Adrenal gland (tissue), 12 donors: ENCODE results near the gene FOLH1. TPM values are rescaled to one million over a fixed set of nuclear protein-coding genes. Genes with fewer than 3 reads are reported as not detected.
"Not testable (repeated sequence)": the region's sequence is repeated elsewhere in the genome, so short reads cannot be mapped to it uniquely, and the experiment has no call there.

Source experiments
- DNase-seq, 7 donors: peaks; one replicate each; pipeline ENCODE4 v3.0.0-alpha.2; 2019 to 2020
- H3K27ac ChIP-seq, 5 donors: fragments of 200-600 bp; sonication (generic) in 4 of 5; 1 replicate in 3 of 5; 2 replicates in 2 of 5; pipeline versions ENCODE4 v1.5.1 to v1.8.0; 2016 to 2020; ENCODE audit warnings: mild to moderate bottlenecking in 1 of 5
- H3K27me3 ChIP-seq: fragments of 200-600 bp; 2 replicates; pipeline ENCODE4 v1.8.0; 2021
- H3K36me3 ChIP-seq, 2 donors: fragments of 200-600 bp; replicated peaks in 1 of 2; 1 replicate in 1 of 2; 2 replicates in 1 of 2; pipeline versions ENCODE4 v1.5.1 to v1.8.0; 2018 to 2022
- H3K4me1 ChIP-seq, 2 donors: fragments of 200-600 bp; replicated peaks in 1 of 2; 1 replicate in 1 of 2; 2 replicates in 1 of 2; pipeline versions ENCODE4 v1.5.1 to v1.8.0; 2018 to 2021
- H3K4me3 ChIP-seq, 4 donors: fragments of 200-600 bp; sonication (generic) in 3 of 4; one replicate each; pipeline ENCODE4 v1.5.1; 2016 to 2018
- H3K9me3 ChIP-seq, 3 donors: fragments of 200-600 bp; sonication (generic) in 1 of 3; replicated peaks in 1 of 3; 1 replicate in 2 of 3; 2 replicates in 1 of 3; pipeline versions ENCODE4 v1.5.1 to v1.8.0; 2016 to 2021
- POLR2A ChIP-seq, 2 donors: fragments of 450-650 bp; IDR thresholded peaks; one replicate each; pipeline ENCODE4 v1.6.1; 2017; ENCODE audit warnings: antibody characterized with exemption in 2 of 2, mild to moderate bottlenecking in 2 of 2, moderate library complexity in 1 of 2
- whole genome bisulfite sequencing, 4 donors: extraction: QIAGEN DNeasy Blood & Tissue Kit in 2 of 4; methylation state at CpG; one replicate each; pipeline versions ENCODE4 v1.1.5 to v1.1.7; 2013 to 2017; 5-methylcytosine and 5-hydroxymethylcytosine counted together
- intact Hi-C, 2 donors: fragments of 100-400 bp; cut with DNase I; formaldehyde crosslinking; loops; one replicate each; pipeline versions ENCODE4 v1.14.1 to v1.15.0; 2022 to 2023
- polyA plus RNA-seq, 3 donors: library from polyadenylated mRNA; stranded (reverse); fragments of 200-250 nt in 2 of 3; fragments of 350-450 nt in 1 of 3; fragmentation: Illumina TruSeq in 1 of 3; extraction: RNeasy Lipid Tissue Mini Kit (QIAGEN cat#74804) in 1 of 3; gene quantifications; one replicate each; pipeline ENCODE4 v1.2.3, GENCODE V29; 2013 to 2014
- total RNA-seq, 9 donors: library from RNA; depleted of rRNA in 4 of 9; stranded (reverse); fragments of >200 nt in 4 of 9; fragments of 120-200 nt in 1 of 9; fragmentation: NEBNext Ultra II Directional in 1 of 9; extraction: Animal tissue kit (Norgen Biotek cat#: 25700) in 1 of 9; gene quantifications; one replicate each; pipeline versions ENCODE4 v1.1.0 to v1.2.4, GENCODE V29; 2013 to 2023
- TF ChIP-seq, protein P1 (sequence below), 6 experiments: fragments of 450-650 bp in 4 of 6; fragments of 200-600 bp in 2 of 6; sonication (generic) in 1 of 6; IDR thresholded peaks; 1 replicate in 5 of 6; 2 replicates in 1 of 6; pipeline versions ENCODE4 v1.5.1 to v1.8.0; 2016 to 2021; ENCODE audit warnings: antibody characterized with exemption in 6 of 6, mild to moderate bottlenecking in 2 of 6, moderate library complexity in 1 of 6
- donor health status: healthy with polysubstance abuse.
- donor health status: Bipolar disorder and iron deficiency.
- donor health status: DM: yes; HTN: yes; CAD: no.
- donor health status: DM: no; HTN: no; CAD: no.
- donor health status: DM: no; HTN: no; CAD: no.
- donor health status: DM: yes; HTN: yes; CAD: no.

FOLH1 gene
- total and polyA plus RNA-seq, 12 donors, result 0.28 to 3.9 (median 0.64) TPM; not detected in 1

DNA sequence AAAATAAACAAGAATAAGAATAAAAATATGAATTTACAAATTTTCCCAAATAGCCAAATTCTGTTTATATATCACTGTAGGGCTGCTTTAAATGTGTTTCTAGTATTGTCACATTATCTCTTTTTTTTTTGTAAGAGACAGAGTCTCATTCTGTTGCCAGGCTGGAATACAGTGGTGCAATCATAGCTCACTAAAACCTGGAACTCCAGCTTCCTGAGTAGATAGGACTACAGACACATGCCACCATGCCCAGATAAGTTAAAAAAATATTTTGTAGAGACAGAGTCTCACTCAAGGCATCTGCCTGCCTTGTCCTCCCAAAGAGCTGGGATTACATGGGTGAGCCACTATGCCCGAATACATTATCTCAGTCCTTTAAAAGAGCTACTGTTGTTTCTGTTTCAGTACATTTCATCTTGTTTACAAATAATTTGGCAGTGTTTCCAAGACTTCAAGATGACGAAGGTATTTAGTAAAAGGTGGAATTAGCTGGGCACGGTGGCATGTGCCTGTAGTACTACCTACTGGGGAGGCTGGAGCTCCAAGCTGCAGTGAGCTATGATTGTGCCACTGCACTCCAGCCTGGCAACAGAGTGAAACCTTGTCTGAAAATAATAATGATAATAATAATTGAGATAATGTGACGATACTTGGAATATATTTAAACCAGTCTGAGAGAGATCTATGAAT lies 6.0 kb downstream of the FOLH1 start:
- Histone ChIP-seq H3K4me3 (no peak overlapping the region), H3K4me1 (no peaks in the 10 kb centered on the region), H3K27ac (no peak overlapping the region), H3K36me3 (no peaks in the 10 kb centered on the region), H3K27me3 (no peaks in the 10 kb centered on the region), H3K9me3 (no peaks in the 10 kb centered on the region)
- WGBS, 4 donors, result 73 to 84% (median 78%) methylated on average over 4 of the region's 4 CpGs
- TF ChIP-seq, protein P1, sequence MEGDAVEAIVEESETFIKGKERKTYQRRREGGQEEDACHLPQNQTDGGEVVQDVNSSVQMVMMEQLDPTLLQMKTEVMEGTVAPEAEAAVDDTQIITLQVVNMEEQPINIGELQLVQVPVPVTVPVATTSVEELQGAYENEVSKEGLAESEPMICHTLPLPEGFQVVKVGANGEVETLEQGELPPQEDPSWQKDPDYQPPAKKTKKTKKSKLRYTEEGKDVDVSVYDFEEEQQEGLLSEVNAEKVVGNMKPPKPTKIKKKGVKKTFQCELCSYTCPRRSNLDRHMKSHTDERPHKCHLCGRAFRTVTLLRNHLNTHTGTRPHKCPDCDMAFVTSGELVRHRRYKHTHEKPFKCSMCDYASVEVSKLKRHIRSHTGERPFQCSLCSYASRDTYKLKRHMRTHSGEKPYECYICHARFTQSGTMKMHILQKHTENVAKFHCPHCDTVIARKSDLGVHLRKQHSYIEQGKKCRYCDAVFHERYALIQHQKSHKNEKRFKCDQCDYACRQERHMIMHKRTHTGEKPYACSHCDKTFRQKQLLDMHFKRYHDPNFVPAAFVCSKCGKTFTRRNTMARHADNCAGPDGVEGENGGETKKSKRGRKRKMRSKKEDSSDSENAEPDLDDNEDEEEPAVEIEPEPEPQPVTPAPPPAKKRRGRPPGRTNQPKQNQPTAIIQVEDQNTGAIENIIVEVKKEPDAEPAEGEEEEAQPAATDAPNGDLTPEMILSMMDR (IDR thresholded peaks at IDR 0.05), result no peak
- TF ChIP-seq POLR2A (IDR thresholded peaks at IDR 0.05), result no peak
- intact Hi-C loops, result no loop called here
- no peak for DNase-seq

DNA sequence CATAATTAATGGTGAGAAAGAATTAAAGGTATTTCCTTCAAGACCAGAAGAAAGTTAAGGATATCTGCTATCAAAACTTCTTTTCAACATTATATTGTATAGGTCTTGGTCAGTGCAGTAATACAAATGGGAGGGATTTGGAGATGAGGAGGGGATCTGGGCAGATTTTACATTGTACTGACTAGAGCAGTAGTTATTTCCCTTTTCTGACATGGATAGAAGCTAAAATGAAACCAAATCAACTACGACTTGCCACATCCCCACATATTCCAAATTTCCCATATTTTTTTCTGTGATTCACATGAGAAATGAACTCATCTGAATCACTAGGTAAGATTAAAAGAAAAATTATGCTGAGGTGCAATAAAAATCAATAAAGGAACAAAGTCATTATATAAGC lies 11.6 kb downstream of the FOLH1 start:
- H3K9me3 ChIP-seq, intact Hi-C loops, H3K27me3 ChIP-seq, DNase-seq, H3K27ac ChIP-seq, H3K4me3 ChIP-seq, H3K4me1 ChIP-seq, H3K36me3 ChIP-seq: not testable (repeated sequence)
- 52 to 66% (median 60%) methylated on average over 1 of the region's 1 CpG for WGBS, 4 donors

DNA sequence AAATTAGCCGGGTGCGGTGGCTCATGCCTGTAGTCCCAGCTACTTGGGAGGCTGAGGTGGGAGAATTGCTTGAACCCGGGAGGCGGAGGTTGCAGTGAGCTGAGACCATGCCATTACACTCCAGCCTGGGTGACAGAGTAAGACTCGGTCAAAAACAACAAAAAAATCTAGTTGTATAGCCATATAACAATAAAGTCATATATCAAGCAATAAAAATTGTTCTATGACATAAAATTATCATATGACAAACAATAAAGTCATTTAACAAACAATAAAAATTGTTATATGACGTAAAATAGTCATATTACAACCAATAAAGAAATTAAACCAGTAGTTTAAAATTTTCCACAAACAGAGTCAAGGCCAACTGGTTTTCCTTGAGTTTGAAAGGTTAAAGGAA lies 12.4 kb downstream of the FOLH1 start:
- DNase-seq, intact Hi-C loops, H3K4me1 ChIP-seq, H3K27me3 ChIP-seq, H3K4me3 ChIP-seq, H3K36me3 ChIP-seq, H3K27ac ChIP-seq, H3K9me3 ChIP-seq: not testable (repeated sequence)
- 84 to 85% (median 84%) methylated on average over 6 of the region's 6 CpGs for WGBS, 4 donors

DNA sequence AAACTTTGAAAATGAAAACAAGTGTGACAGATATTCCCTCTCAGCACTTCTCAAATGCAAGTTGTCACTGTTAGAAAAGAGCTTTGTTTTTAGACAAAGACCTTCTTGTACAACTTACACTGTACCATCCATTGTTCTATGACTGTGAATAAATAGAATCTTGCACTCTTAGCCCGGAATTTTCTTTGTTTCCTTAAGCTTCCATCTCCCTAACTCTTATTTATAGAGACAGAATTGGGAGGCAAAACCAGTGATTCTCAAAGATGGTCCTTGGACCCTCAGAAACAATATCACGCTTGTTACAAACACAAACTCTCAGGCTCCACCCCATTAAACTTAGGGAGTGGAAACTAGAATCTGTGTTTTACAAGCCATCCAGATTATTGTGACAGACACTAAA lies 18.1 kb downstream of the FOLH1 start:
- H3K9me3 ChIP-seq, result not testable (repeated sequence)

DNA sequence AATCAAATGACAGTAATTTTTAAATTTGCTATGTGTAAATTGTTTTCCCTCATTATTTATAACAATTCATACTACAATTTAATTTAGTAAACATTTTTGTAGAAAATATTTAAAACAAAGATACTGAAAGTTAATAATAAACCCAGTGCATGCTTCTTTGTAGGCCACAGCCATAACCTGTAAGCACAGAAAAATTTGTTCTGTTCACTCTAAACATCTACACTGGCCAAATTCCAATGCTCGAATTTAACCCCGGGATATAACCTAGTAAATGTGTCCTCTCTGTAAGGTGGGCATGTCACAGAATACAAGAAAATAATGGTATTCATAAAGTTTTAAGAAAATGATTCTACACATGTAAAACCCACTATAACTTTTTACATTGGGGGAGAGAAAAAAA lies 22.2 kb downstream of the FOLH1 start:
- H3K36me3 ChIP-seq, H3K4me1 ChIP-seq, H3K27ac ChIP-seq, H3K27me3 ChIP-seq, H3K9me3 ChIP-seq, intact Hi-C loops, DNase-seq, H3K4me3 ChIP-seq: not testable (repeated sequence)
- 76 to 80% (median 79%) methylated on average over 2 of the region's 2 CpGs for WGBS, 4 donors

More for the DNA sequence above, 18.1 kb downstream of the FOLH1 start:
- DNase-seq, H3K27ac ChIP-seq, H3K4me1 ChIP-seq, intact Hi-C loops, H3K27me3 ChIP-seq, H3K36me3 ChIP-seq, H3K4me3 ChIP-seq: not testable (repeated sequence)
- WGBS, 4 donors, result 52 to 68% (median 60%) methylated on average over 2 of the region's 2 CpGs

DNA sequence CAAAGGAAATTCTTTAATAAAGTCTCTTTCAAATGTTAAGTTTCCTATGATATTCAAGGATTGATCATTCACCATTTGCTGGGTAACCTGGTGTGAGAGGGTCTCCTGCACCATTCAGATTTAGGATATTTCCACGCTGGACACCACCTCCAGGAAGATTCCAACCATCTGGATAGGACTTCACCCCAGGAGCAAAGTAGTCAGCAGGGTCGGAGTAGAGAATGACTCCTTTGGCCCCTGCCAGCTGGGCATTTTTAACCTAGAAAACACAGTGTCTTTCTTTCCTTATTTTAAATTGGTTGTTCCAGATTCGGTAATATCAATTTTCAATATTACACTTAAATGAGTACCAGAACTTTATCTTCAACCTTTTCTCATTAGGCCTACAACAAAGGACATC lies 22.8 kb downstream of the FOLH1 start:
- H3K27me3 ChIP-seq, intact Hi-C loops, H3K36me3 ChIP-seq, H3K4me3 ChIP-seq, H3K9me3 ChIP-seq, H3K4me1 ChIP-seq, H3K27ac ChIP-seq, DNase-seq: not testable (repeated sequence)
- WGBS, 4 donors, result 62 to 93% (median 67%) methylated on average over 3 of the region's 3 CpGs

DNA sequence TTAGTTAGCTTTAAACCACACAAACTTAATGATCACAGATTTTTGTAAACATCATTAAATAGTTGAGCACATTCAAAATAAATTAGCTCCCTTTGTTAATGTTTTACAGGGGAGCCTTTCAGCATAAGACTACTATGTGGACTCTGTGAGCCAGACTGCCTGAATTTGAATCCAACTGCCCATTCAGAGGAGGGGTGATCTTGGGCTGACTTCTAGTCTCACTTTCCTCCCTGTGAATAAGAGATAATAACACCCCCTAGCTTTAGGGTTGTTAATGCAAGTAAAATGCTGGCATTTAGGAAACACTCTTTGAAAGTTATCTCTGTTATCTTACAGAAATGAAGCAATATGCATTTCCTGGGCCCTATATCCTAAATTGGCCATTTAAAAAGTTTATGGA lies 23.6 kb downstream of the FOLH1 start:
- intact Hi-C loops, H3K36me3 ChIP-seq, H3K4me1 ChIP-seq, H3K27ac ChIP-seq, DNase-seq, H3K9me3 ChIP-seq, H3K27me3 ChIP-seq, H3K4me3 ChIP-seq: not testable (repeated sequence)

DNA sequence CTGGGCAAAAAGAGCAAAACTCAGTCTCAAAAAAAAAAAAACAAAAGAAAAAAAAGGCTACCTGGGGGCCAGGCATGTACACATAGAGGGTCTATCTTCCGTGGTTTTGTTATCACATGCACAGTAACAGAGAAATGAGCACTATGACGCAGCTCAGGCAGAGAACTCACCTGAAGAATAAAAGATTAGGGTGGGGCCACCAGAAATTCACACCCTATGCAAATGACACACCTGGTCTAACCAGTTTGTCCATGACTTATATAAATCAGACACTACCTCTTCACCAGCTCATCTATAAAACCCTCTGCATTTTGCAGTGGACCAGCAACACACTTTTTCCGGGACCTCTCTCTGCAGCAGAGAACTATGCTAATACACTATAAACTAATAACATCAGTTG lies 30.5 kb downstream of the FOLH1 start:
- H3K4me1 ChIP-seq, H3K4me3 ChIP-seq, H3K9me3 ChIP-seq, H3K27ac ChIP-seq, intact Hi-C loops, H3K36me3 ChIP-seq, DNase-seq, H3K27me3 ChIP-seq: not testable (repeated sequence)
- 38 to 58% (median 38%) methylated on average over 3 of the region's 3 CpGs for WGBS, 4 donors

DNA sequence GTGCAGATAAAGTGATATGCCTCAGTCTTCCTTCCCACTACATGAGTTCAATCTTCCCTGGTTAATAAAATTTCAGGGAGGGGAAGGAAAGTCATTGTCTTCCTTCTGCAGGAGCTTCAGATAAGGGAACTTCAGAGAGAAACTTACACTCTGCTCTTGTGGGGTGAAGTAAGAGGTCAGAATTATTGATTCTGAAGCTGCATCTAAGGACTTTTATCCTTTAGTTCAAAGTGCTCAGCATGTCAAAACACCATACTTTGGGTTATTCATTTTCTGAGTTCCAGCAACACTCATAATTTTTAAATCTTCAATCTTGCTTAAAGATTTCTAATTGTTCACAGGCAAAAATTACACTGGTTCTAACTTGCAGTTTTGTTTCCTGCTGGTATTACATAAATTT lies 33.0 kb downstream of the FOLH1 start:
- H3K36me3 ChIP-seq, DNase-seq, intact Hi-C loops, H3K27me3 ChIP-seq, H3K4me1 ChIP-seq, H3K9me3 ChIP-seq, H3K4me3 ChIP-seq, H3K27ac ChIP-seq: not testable (repeated sequence)

DNA sequence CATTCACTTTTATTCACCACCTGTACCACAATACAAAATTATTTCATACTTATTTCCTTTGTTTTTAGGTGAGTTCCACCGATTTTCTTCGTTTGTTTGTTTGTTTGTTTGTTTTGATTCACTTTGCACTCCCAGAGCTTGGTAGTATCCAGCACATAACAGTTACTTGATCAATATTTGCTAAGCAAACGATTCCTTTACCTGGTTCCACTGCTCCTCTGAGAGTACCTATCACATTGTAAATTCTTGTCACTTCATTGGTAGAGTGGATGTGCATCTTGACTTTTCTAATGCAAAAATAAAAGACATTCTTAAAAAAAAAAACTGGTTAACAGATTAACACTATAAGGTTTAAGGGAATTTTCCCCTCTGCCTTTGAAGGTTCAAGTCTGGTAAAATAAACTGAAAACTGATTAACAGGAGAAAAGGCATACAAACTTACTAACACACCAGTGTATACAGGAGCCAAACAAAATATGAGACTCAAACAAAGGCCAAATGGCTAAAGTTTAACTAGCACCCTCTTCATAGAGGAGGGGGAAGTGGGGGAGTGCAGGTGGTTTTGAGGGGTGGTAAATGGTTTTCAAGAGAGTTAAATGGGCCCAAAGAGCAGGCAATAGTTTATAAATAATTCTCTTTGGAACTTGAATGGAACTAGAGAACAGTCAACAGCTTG lies 33.6 kb downstream of the FOLH1 start:
- intact Hi-C loops, H3K36me3 ChIP-seq, H3K9me3 ChIP-seq, H3K4me1 ChIP-seq, DNase-seq, H3K4me3 ChIP-seq, H3K27me3 ChIP-seq, H3K27ac ChIP-seq: not testable (repeated sequence)
- 47 to 67% (median 57%) methylated on average over 2 to 3 of the region's 3 CpGs for WGBS, 4 donors
